LHCN-M2 (cell line): ENCODE results near the gene MALT1. TPM values are rescaled to one million over a fixed set of nuclear protein-coding genes. Genes with fewer than 3 reads are reported as not detected.
A peak's percentile ranks its signal among the peaks of the same experiment; 100 is the strongest.

Experiments used
- DNase-seq: peaks from one replicate; pipeline ENCODE4 v3.0.0-alpha.2; 2012; ENCODE audit warnings: low read depth
- total RNA-seq: library from RNA; depleted of rRNA; stranded (reverse); fragments of >200 nt; gene quantifications from 2 replicates; pipeline ENCODE4 v1.2.3, GENCODE V29; 2014

MALT1 gene
- total RNA-seq, 1 experiment from 2014 or later = 20.5 TPM

GRCh38 chr18:58691256-58691655 lies 20.0 kb downstream of the MALT1 start:
- DNase-seq = peak; percentile 7

GRCh38 chr18:58692422-58693185 lies 21.3 kb downstream of the MALT1 start:
- no peak for DNase-seq

- no peak for DNase-seq
Measured at GRCh38 chr18:58694221-58694620, 23.0 kb downstream of the MALT1 start.

- no peak for DNase-seq
Measured at GRCh38 chr18:58694720-58695468, 23.6 kb downstream of the MALT1 start.

GRCh38 chr18:58695772-58696171 lies 24.5 kb downstream of the MALT1 start:
- DNase-seq = no peak

GRCh38 chr18:58697146-58697545 lies 25.9 kb downstream of the MALT1 start:
- DNase-seq = no peak

GRCh38 chr18:58698701-58699193 lies 27.5 kb downstream of the MALT1 start:
- DNase-seq = no peak

GRCh38 chr18:58699551-58699950 lies 28.3 kb downstream of the MALT1 start:
- no peak for DNase-seq

GRCh38 chr18:58700209-58700608 lies 28.9 kb downstream of the MALT1 start:
- DNase-seq = no peak

GRCh38 chr18:58712930-58713329 lies 41.7 kb downstream of the MALT1 start:
- no peak for DNase-seq

- DNase-seq = no peak
Measured at GRCh38 chr18:58714259-58714658, 43.0 kb downstream of the MALT1 start.

GRCh38 chr18:58714821-58715220 lies 43.6 kb downstream of the MALT1 start:
- no peak for DNase-seq

GRCh38 chr18:58715540-58715939 lies 44.3 kb downstream of the MALT1 start:
- DNase-seq = no peak

- DNase-seq = no peak
Measured at GRCh38 chr18:58716060-58716756, 44.9 kb downstream of the MALT1 start.

- no peak for DNase-seq
Measured at GRCh38 chr18:58721566-58722239, 50.4 kb downstream of the MALT1 start.

GRCh38 chr18:58723810-58724602 lies 52.7 kb downstream of the MALT1 start:
- peak; percentile 39 for DNase-seq

GRCh38 chr18:58726671-58727070 lies 55.4 kb downstream of the MALT1 start:
- peak; percentile 6 for DNase-seq

- peak; percentile 3 for DNase-seq
Measured at GRCh38 chr18:58727776-58728500, 56.7 kb downstream of the MALT1 start.

GRCh38 chr18:58728719-58729118 lies 57.5 kb downstream of the MALT1 start:
- DNase-seq = no peak

GRCh38 chr18:58730618-58731017 lies 59.4 kb downstream of the MALT1 start:
- DNase-seq = no peak
